GM23248 (cell line): Measurements from ENCODE around the gene RUBCNL.

Source experiments
- EZH2 ChIP-seq: fragments of 200-600 bp; sonication (generic); IDR thresholded peaks from 2 replicates; pipeline ENCODE4 v1.6.1; 2018; ENCODE audit warnings: antibody characterized with exemption, mild to moderate bottlenecking; ENCODE audit not compliant: insufficient read depth, poor library complexity, severe bottlenecking
- EZH2phosphoT487 ChIP-seq: fragments of 200-600 bp; sonication (generic); IDR thresholded peaks from 2 replicates; pipeline ENCODE4 v1.6.1; 2018; ENCODE audit warnings: antibody characterized with exemption, moderate library complexity, mild to moderate bottlenecking, low read depth; ENCODE audit not compliant: insufficient read depth

DNA sequence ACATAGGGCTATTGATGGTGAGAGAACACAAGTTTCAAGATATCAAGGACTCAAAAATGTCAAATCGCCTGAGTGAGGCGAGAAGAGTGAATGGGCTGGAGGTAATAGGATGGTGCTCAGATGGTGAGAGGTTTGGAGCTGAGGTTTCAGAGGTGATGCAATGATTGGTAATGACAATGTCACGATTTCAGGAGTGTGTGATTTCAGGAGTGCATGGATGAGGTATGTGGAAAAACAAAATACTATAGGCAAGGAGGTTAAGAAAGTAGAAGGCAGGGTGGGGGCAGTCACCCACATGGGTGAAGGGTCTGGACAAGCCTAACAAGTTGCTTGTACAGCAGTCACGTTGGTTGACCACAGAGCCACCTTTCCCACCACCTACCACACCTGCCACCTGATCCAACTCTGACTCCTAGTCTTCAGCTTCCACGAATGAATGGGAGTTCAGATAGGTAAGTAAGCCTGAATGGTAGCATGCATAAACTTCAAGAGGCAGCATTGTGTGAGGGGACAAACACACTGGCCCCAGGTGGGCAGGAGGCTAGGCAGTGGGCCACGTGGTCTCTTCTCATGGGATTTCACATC is 71.5 kb downstream of the RUBCNL start:
- no peak for TF ChIP-seq EZH2phosphoT487
- TF ChIP-seq EZH2: no peak
